Measurements from ENCODE around the gene CNTNAP2. TPM values are rescaled to one million over a fixed set of nuclear protein-coding genes. Genes with fewer than 3 reads are reported as not detected.

The CNTNAP2 gene
- total and polyA plus RNA-seq, 9 donors, result 0.24 to 7.0 (median 1.5) TPM

- H3K27ac ChIP-seq, result no peak overlapping the region
- H3K9me3 ChIP-seq, result no peaks in the 10 kb centered on the region
- H3K4me3 ChIP-seq, result no peak overlapping the region
- 85 to 87% (median 86%) methylated on average over 3 of the region's 3 CpGs for WGBS, 3 donors
- no peaks in the 10 kb centered on the region for H3K27me3 ChIP-seq
- no peaks in the 10 kb centered on the region for H3K36me3 ChIP-seq
- no peak for DNase-seq
- no peaks in the 10 kb centered on the region for H3K4me1 ChIP-seq (ENCODE audit: insufficient read depth)
- no peak for TF ChIP-seq CTCF (IDR thresholded peaks at IDR 0.05)
- TF ChIP-seq POLR2A (IDR thresholded peaks at IDR 0.05), result no peak
- no peak for TF ChIP-seq EP300 (IDR thresholded peaks at IDR 0.05)
- intact Hi-C loops (cut with DNase I), result no loop called here
These were observed 1518.7 kb downstream of the CNTNAP2 start for GRCh38 chr7:147635288-147635687.

- no peak for TF ChIP-seq CTCF (IDR thresholded peaks at IDR 0.05)
- no peaks in the 10 kb centered on the region for H3K4me1 ChIP-seq (ENCODE audit: insufficient read depth)
- DNase-seq, result no peak
- WGBS, 3 donors, result 77 to 82% (median 79%) methylated on average over 2 of the region's 2 CpGs
- intact Hi-C loops (cut with DNase I), result no loop called here
- H3K9me3 ChIP-seq, result no peaks in the 10 kb centered on the region
- no peak overlapping the region for H3K4me3 ChIP-seq
- H3K27me3 ChIP-seq, result no peaks in the 10 kb centered on the region
- no peaks in the 10 kb centered on the region for H3K36me3 ChIP-seq
- no peak overlapping the region for H3K27ac ChIP-seq
These were observed 1520.0 kb downstream of the CNTNAP2 start for GRCh38 chr7:147636553-147636952.

GRCh38 chr7:147638566-147638965, 1522.0 kb downstream of the CNTNAP2 start:
- intact Hi-C loops (cut with DNase I), result no loop called here
- TF ChIP-seq CTCF (IDR thresholded peaks at IDR 0.05), result no peak
- TF ChIP-seq EP300 (IDR thresholded peaks at IDR 0.05), result no peak
- no peak for TF ChIP-seq POLR2A (IDR thresholded peaks at IDR 0.05)
- DNase-seq, result no peak
- Histone ChIP-seq H3K4me1 (ENCODE audit: insufficient read depth) (no peaks in the 10 kb centered on the region), H3K27ac (no peak overlapping the region), H3K27me3 (no peaks in the 10 kb centered on the region), H3K4me3 (no peak overlapping the region), H3K9me3 (no peaks in the 10 kb centered on the region), H3K36me3 (no peaks in the 10 kb centered on the region)

GRCh38 chr7:147639037-147639436, 1522.4 kb downstream of the CNTNAP2 start:
- Histone ChIP-seq H3K9me3 (no peaks in the 10 kb centered on the region), H3K27me3 (no peaks in the 10 kb centered on the region), H3K27ac (no peak overlapping the region), H3K4me3 (no peak overlapping the region), H3K4me1 (ENCODE audit: insufficient read depth) (no peaks in the 10 kb centered on the region), H3K36me3 (no peaks in the 10 kb centered on the region)
- no peak for DNase-seq
- 81 to 84% (median 83%) methylated on average over 6 of the region's 6 CpGs for WGBS, 3 donors
- intact Hi-C loops (cut with DNase I), result no loop called here
- TF ChIP-seq EP300 (IDR thresholded peaks at IDR 0.05) (no peak), POLR2A (IDR thresholded peaks at IDR 0.05) (no peak), CTCF (IDR thresholded peaks at IDR 0.05) (no peak)

- 57 to 62% (median 60%) methylated on average over 3 of the region's 3 CpGs for WGBS, 3 donors
These were observed 1523.2 kb downstream of the CNTNAP2 start for GRCh38 chr7:147639751-147640150.

More at GRCh38 chr7:147639751-147640150, 1523.2 kb downstream of the CNTNAP2 start:
- no peak overlapping the region for H3K4me3 ChIP-seq
- no peaks in the 10 kb centered on the region for H3K27me3 ChIP-seq
- H3K9me3 ChIP-seq, result no peaks in the 10 kb centered on the region
- intact Hi-C loops (cut with DNase I), result no loop called here
- no peak overlapping the region for H3K27ac ChIP-seq
- no peaks in the 10 kb centered on the region for H3K4me1 ChIP-seq (ENCODE audit: insufficient read depth)
- no peak for TF ChIP-seq EP300 (IDR thresholded peaks at IDR 0.05)
- TF ChIP-seq POLR2A (IDR thresholded peaks at IDR 0.05), result no peak
- TF ChIP-seq CTCF (IDR thresholded peaks at IDR 0.05), result no peak
- DNase-seq, result no peak
- H3K36me3 ChIP-seq, result no peaks in the 10 kb centered on the region
